GM12891 (cell line): ENCODE results near the gene SLC2A8.

Source experiments
- PAX5 ChIP-seq: IDR thresholded peaks from 2 replicates; pipeline ENCODE4 v1.6.1; 2011; ENCODE audit warnings: low read length, moderate library complexity, mild to moderate bottlenecking; ENCODE audit not compliant: insufficient read depth, severe bottlenecking
- POLR2A ChIP-seq: IDR thresholded peaks from 2 replicates; pipeline ENCODE4 v1.6.1; 2011; ENCODE audit warnings: low read depth, low read length, control low read depth
- POLR2AphosphoS5 ChIP-seq: IDR thresholded peaks from 2 replicates; pipeline ENCODE4 v1.6.1; 2011; ENCODE audit warnings: low read depth, low read length, control low read depth

- TF ChIP-seq POLR2A (no peak), POLR2AphosphoS5 (no peak), PAX5 (no peak)
Measured at GRCh38 chr9:127382541-127382940, 14.4 kb upstream of the SLC2A8 start.
